ENCODE data around the gene DOCK8. TPM values are rescaled to one million over a fixed set of nuclear protein-coding genes. Genes with fewer than 3 reads are reported as not detected.

Gene DOCK8
- total RNA-seq, 1 donor: under 0.01 TPM

GRCh38 chr9:512555-513272, 298.0 kb downstream of the DOCK8 start:
- H3K27ac ChIP-seq (ENCODE audit: low read depth, low read length): no peak overlapping the region
- no peak for DNase-seq (ENCODE audit: insufficient read length, low spot score, missing footprints)
- no peaks in the 10 kb centered on the region for H3K9me3 ChIP-seq (ENCODE audit: low read depth, low read length)
- H3K4me3 ChIP-seq (ENCODE audit: insufficient read depth, low read length): no peak overlapping the region
- H3K36me3 ChIP-seq (ENCODE audit: insufficient read depth, low read length): no peaks in the 10 kb centered on the region
- H3K4me2 ChIP-seq (ENCODE audit: insufficient read depth, low read length): no peak overlapping the region
- TF ChIP-seq CTCF (IDR thresholded peaks at IDR 0.05; ENCODE audit: extremely low read depth, low read depth, low read length): no peak
- H3K79me2 ChIP-seq (ENCODE audit: insufficient read depth, low read length): no peaks in the 10 kb centered on the region
- H2AFZ ChIP-seq (ENCODE audit: low read length): no peak overlapping the region
- no peaks in the 10 kb centered on the region for H3K4me1 ChIP-seq (ENCODE audit: insufficient read depth, low read length)
- no peaks in the 10 kb centered on the region for H3K27me3 ChIP-seq (ENCODE audit: insufficient read depth, low read length)
- H4K20me1 ChIP-seq (ENCODE audit: insufficient read depth, low read length): no peaks in the 10 kb centered on the region

Other genes with a start within 250 kb of the DOCK8 start
- gene WASHC1, start 185.4 kb upstream of the DOCK8 start, total RNA-seq: 3.6 and 4.1 TPM in 2 replicates
- gene FOXD4, start 96.4 kb upstream of the DOCK8 start, total RNA-seq: 0.29 and 0.36 TPM in 2 replicates
- gene ZNG1A, start 35.8 kb upstream of the DOCK8 start, total RNA-seq: 24.6 and 28.0 TPM in 2 replicates